ENCODE measurements around the gene ERN1. TPM values are rescaled to one million over a fixed set of nuclear protein-coding genes. Genes with fewer than 3 reads are reported as not detected.

Gene ERN1
- total RNA-seq, 2 experiments from 2014 or later, result 126 to 128 TPM

Other genes starting within 250 kb of the ERN1 start
- not detected for gene GH2, start 248.2 kb downstream of the ERN1 start, total RNA-seq
- gene CSH1, start 233.6 kb downstream of the ERN1 start, total RNA-seq, result not detected
- not detected for gene CSHL1, start 218.9 kb downstream of the ERN1 start, total RNA-seq
- not detected for gene GH1, start 211.3 kb downstream of the ERN1 start, total RNA-seq
- gene CD79B, start 197.8 kb downstream of the ERN1 start, total RNA-seq, result 10 to 100 TPM; 48.6 to 50.2 TPM
- gene SCN4A, start 157.2 kb downstream of the ERN1 start, total RNA-seq, result under 1 TPM; 0.08 to 0.13 TPM
- 10 to 100 TPM; 12.0 to 15.1 TPM for gene PRR29, start 131.8 kb downstream of the ERN1 start, total RNA-seq
- 100 to 1,000 TPM; 118 to 122 TPM for gene ICAM2, start 109.5 kb downstream of the ERN1 start, total RNA-seq
- gene TEX2, start 133.1 kb upstream of the ERN1 start, total RNA-seq, result 10 to 100 TPM; 10.5 to 12.4 TPM

Measured in activated CD4-positive, alpha-beta memory T cell treated with anti-CD3 and anti-CD28 coated beads, Interleukin-2, amount 10 ng/mL, durations not matched to agents 7 days and 5 days (primary cell).